C4-2B (cell line): ENCODE results near the gene BAIAP3.

Source experiments
- ZFX ChIP-seq: fragments of 450-650 bp; IDR thresholded peaks from 2 replicates; pipeline ENCODE4 v1.6.1; 2017
- TF ChIP-seq, protein P1 (sequence below): fragments of 450-650 bp; conservative IDR thresholded peaks from 2 replicates; pipeline ENCODE4 v1.5.1; 2017; ENCODE audit warnings: mild to moderate bottlenecking

DNA sequence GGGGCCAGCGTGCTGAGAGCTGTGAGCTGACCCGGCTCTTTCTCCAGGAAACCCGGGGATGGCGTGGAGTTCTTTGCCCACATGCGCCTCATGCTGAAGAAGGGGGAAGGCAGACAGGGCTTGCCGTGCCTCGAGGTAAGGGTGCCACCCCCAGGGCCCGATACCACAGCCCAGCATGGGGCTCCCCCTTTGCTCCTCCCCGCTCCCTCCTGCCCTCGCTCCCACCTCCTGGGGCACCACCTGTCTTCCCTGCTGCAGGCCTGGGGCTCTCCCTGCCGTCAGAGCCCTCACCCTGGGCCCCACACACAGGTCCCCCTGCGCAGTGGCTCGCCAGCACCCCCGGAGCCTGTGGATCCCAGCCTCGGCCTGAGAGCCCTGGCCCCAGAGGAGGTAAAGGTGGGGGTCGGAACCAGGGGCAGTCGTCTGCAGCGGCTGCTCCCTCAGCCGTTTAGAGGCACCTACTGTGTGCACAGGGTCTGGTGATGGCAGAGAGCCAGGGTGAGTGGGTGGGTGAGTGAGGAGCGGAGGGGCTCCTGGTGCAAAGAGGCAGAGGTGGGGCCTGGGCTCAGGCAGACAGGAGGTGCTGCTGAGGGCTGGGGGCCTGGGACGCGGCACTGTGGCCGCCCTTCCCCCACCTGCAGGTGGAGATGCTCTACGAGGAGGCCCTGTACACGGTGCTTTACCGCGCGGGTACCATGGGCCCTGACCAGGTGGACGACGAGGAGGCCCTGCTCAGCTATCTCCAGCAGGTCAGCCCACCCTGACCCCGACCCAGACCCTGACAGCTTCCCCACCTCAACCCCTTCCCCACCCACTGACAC lies 5.6 kb downstream of the BAIAP3 start:
- TF ChIP-seq, protein P1, sequence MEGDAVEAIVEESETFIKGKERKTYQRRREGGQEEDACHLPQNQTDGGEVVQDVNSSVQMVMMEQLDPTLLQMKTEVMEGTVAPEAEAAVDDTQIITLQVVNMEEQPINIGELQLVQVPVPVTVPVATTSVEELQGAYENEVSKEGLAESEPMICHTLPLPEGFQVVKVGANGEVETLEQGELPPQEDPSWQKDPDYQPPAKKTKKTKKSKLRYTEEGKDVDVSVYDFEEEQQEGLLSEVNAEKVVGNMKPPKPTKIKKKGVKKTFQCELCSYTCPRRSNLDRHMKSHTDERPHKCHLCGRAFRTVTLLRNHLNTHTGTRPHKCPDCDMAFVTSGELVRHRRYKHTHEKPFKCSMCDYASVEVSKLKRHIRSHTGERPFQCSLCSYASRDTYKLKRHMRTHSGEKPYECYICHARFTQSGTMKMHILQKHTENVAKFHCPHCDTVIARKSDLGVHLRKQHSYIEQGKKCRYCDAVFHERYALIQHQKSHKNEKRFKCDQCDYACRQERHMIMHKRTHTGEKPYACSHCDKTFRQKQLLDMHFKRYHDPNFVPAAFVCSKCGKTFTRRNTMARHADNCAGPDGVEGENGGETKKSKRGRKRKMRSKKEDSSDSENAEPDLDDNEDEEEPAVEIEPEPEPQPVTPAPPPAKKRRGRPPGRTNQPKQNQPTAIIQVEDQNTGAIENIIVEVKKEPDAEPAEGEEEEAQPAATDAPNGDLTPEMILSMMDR, result no peak
- TF ChIP-seq ZFX, result no peak
